Ishikawa (cell line): ENCODE measurements around the gene TNIP1.

ENCODE experiments used
- CREB1 ChIP-seq: IDR thresholded peaks from 2 replicates; pipeline ENCODE4 v1.6.1; 2012; ENCODE audit warnings: low read depth
- EP300 ChIP-seq: IDR thresholded peaks from 2 replicates; pipeline ENCODE4 v1.6.1; 2012; ENCODE audit warnings: borderline replicate concordance
- RAD21 ChIP-seq: IDR thresholded peaks from 2 replicates; pipeline ENCODE4 v1.6.1; 2012; ENCODE audit warnings: low read depth
- YY1 ChIP-seq: IDR thresholded peaks from 2 replicates; pipeline ENCODE4 v1.6.1; 2012; ENCODE audit warnings: low read depth

- TF ChIP-seq YY1 (no peak), RAD21 (no peak), CREB1 (no peak), EP300 (no peak)
Measured at GRCh38 chr5:151073280-151073679, 7.6 kb downstream of the TNIP1 start.
